Muscle of back (tissue), 11 donors: ENCODE results near the gene PPIL1. TPM values are rescaled to one million over a fixed set of nuclear protein-coding genes. Genes with fewer than 3 reads are reported as not detected.
"Not testable (repeated sequence)": the region's sequence is repeated elsewhere in the genome, so short reads cannot be mapped to it uniquely, and the experiment has no call there.

Experiments
- DNase-seq, 3 donors: peaks; one replicate each; pipeline versions ENCODE4 v3.0.0 to v3.0.0-alpha.2; 2013
- polyA plus RNA-seq, 10 donors: library from polyadenylated mRNA; unstranded; fragments of 120-200 nt; gene quantifications; one replicate each; pipeline ENCODE4 v1.2.1, GENCODE V29; 2013; ENCODE audit not compliant: insufficient read length in 10 of 10

PPIL1 gene
- polyA plus RNA-seq, 10 donors = 31.7 to 42.8 (median 35.3) TPM

GRCh38 chr6:36818756-36819155 lies 55.8 kb downstream of the PPIL1 start:
- DNase-seq = no peak

DNA sequence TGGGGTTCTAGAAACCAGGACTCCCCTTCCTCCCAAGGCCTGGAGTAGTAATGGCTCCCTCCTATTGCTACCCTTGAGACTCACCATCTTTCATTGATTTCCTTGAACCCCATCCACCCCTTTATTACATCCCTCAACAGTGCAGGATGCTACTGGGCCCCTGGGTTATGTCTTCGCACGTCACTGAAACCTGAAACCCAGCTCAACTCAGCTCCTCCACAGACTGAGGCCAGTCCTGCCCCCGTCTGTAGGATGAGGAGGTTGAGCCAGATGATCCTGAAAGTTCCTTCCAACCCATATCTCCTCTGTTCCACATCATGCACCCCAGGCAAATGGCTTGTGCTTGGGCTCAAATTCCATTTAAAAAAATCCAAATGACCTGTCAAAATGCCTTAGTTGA lies 56.8 kb downstream of the PPIL1 start:
- DNase-seq = no peak

GRCh38 chr6:36817176-36817817 lies 57.3 kb downstream of the PPIL1 start:
- no peak for DNase-seq

GRCh38 chr6:36815962-36816735 lies 58.5 kb downstream of the PPIL1 start:
- DNase-seq = no peak

- no peak for DNase-seq
Measured at GRCh38 chr6:36814249-36814648, 60.4 kb downstream of the PPIL1 start.

GRCh38 chr6:36813526-36813925 lies 61.1 kb downstream of the PPIL1 start:
- DNase-seq = no peak

DNA sequence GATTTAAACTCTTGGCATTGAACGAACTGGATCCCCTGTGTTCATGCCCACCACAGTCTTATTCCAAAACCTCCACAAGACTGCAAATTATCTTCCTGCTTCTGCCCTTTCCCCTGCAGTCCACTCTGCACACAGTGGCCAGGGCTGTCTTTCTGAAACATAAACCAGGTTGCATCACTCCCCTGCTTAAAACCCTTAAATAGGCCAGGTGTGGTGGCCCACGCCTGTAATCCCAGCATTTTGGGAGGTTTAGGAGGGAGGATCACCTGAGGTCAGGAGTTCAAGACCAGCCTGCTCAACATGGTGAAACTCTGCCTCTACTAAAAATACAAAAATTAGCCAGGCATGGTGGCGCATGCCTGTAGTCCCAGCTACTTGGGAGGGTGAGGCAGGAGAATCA lies 61.6 kb downstream of the PPIL1 start:
- not testable (repeated sequence) for DNase-seq

GRCh38 chr6:36809941-36810803 lies 64.4 kb downstream of the PPIL1 start:
- DNase-seq = no peak

DNA sequence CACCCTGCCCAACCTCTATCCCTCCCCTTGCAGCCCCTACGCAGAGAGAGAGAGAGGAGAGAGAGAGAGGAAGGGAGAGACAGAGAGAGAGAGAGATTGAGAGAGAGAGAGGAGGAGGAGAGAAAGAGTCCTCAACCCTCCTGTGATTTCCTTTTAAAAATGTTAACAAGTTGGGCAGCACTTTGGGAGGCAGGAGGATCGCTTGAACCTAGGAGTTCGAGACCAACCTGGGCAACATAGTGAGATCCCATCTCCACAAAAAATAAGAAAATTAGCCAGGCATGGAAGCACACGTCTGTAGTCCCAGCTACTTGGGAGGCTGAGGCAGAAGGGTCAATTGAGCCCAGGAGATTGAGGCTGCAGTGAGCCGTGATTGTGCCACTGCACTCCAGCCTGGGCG lies 65.4 kb downstream of the PPIL1 start:
- DNase-seq = no peak

GRCh38 chr6:36808634-36809033 lies 66.0 kb downstream of the PPIL1 start:
- DNase-seq = no peak

GRCh38 chr6:36807750-36808149 lies 66.9 kb downstream of the PPIL1 start:
- DNase-seq = no peak

DNA sequence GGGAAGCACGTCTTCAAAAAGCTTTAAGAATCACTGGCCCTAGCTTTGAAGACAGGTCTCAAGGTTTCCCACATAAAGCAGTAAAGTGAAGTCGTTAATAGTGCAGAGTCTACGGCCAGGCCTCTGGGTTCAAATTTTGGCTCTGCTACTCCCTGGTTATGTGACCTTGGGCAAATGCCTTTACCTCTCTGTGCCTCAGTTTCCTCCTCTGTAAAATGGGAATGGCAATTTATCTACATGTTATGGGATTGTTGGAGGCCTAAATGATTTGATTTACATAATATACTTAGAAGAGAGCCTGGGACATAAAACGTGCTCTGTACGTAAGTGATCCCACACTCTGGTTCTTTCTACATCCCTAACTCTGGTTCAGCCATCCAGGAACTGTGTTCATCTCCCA lies 67.5 kb downstream of the PPIL1 start:
- DNase-seq = no peak

GRCh38 chr6:36805917-36806316 lies 68.7 kb downstream of the PPIL1 start:
- no peak for DNase-seq

GRCh38 chr6:36805096-36805797 lies 69.4 kb downstream of the PPIL1 start:
- no peak for DNase-seq

Other genes with a start within 250 kb of the PPIL1 start
- gene CDKN1A, start 196.1 kb downstream of the PPIL1 start, polyA plus RNA-seq = 100 to 1,000 TPM in 8 of 10 donors, 10 to 100 TPM in 2; 84.2 to 180 (median 118) TPM
- under 1 TPM in 9 of 10 donors, not detected in 1; 0.08 to 0.19 (median 0.16) TPM for gene RAB44, start 177.0 kb downstream of the PPIL1 start, polyA plus RNA-seq
- 10 to 100 TPM in 8 of 10 donors, 1 to 10 TPM in 2; 4.5 to 20.4 (median 11.7) TPM for gene CPNE5, start 35.4 kb downstream of the PPIL1 start, polyA plus RNA-seq
- 10 to 100 TPM; 29.5 to 40.8 (median 34.7) TPM for gene C6orf89, start 11.1 kb upstream of the PPIL1 start, polyA plus RNA-seq
- gene PI16, start 79.9 kb upstream of the PPIL1 start, polyA plus RNA-seq = 10 to 100 TPM in 9 of 10 donors, 1 to 10 TPM in 1; 7.0 to 78.0 (median 27.0) TPM
- gene MTCH1, start 111.4 kb upstream of the PPIL1 start, polyA plus RNA-seq = 100 to 1,000 TPM in 7 of 10 donors, 10 to 100 TPM in 3; 93.3 to 132 (median 112) TPM
- gene FGD2, start 130.9 kb upstream of the PPIL1 start, polyA plus RNA-seq = 1 to 10 TPM; 2.0 to 6.3 (median 3.4) TPM